ENCODE data around the gene SLC25A2.

Gene SLC25A2

DNA sequence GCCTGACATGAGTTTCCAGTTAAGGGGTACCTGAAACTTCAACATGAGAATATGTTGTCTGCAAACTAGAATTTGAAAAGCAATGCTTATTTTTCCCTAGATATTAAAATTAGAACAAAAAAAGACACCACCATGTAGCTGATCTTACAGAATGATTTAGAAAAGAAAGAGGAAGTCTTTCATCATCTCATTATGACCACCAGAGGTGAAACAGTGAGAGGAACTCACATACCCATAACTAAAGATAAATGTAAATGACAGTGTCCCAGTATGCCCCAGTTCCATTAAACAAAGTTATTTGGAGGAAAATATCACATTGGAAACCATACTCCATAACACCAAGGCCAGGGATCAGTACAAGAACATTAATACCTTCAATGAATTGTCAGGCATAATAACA, 9.9 kb upstream of the SLC25A2 start:
- DNase-seq (ENCODE audit: low spot score), result no peak

GRCh38 chr5:141306630-141307029, 2.8 kb upstream of the SLC25A2 start:
- no peak for DNase-seq (ENCODE audit: low spot score)

DNA sequence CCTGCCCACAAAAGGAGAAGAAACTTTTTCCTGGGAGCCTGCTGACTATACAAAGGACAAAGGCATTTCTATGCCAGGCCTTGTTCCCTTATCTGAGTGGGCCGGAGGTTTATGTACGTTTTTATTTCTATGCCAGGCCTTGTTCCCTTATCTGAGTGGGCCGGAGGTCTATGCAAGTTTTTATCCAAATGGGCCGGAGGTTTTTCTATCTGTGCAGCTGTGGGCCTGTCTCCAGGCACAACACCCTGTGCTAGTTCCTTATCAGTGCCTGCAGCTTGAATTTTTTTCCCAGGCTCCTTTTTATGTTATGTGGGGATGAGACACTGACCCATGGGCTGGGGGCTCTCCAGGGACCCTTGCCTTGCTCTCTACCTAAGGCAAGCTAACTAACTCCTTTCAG, 5.5 kb downstream of the SLC25A2 start:
- DNase-seq (ENCODE audit: low spot score), result no peak

- DNase-seq (ENCODE audit: low spot score), result peak; percentile 13
Observed at GRCh38 chr5:141272906-141273305, 30.9 kb downstream of the SLC25A2 start.

GRCh38 chr5:141269195-141269594, 34.7 kb downstream of the SLC25A2 start:
- DNase-seq (ENCODE audit: low spot score), result no peak

DNA sequence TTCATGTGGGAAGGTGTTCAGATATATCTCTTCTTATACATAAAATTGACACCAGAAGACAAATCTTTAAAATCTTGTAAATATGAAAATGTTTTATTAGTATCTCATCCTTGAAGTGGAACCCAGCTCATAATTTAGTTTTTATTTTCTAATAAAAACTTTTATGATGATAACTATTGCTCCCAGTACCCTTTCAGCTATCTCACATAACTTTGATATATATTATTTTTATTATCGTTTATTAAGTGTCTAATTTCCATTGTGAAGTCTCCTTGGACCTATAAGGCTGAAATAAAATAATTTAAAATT, 42.7 kb downstream of the SLC25A2 start:
- DNase-seq (ENCODE audit: low spot score), result no peak

DNA sequence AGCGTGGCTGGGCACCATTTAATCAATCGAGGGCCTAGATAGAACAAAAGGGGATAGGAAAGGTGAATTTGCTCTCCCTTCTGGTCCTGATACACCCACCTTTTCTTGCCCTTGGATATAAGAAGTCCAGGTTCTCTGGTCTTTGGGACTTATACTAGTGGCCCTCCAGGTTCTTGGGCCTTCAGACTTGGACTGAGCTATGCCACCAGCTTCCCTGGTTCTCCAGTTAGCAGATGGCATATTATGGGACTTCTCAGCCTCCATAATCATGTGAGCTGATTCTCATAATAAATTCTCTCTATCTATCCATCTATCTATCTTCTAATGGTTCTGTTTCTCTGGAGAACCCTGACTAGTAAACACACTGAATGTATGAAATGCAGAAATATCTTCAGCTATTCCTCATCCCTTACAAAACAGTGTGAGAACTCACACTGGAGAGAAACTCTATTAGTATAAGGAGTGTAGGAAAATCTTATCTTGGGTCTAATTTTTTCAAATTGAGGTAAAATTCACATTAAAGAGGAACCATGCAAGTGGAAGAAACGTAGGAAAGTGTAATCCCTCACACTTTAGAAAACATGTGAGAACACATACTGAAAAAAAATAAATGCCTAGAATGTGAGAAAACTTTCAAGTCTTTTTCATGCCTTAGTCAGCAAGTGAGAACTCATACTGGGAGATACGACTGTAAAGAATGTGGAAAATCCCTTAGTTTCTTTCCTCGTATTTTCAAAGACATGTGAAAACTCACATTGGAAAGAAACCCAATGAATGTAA, 43.2 kb downstream of the SLC25A2 start:
- no peak for DNase-seq (ENCODE audit: low spot score)

DNA sequence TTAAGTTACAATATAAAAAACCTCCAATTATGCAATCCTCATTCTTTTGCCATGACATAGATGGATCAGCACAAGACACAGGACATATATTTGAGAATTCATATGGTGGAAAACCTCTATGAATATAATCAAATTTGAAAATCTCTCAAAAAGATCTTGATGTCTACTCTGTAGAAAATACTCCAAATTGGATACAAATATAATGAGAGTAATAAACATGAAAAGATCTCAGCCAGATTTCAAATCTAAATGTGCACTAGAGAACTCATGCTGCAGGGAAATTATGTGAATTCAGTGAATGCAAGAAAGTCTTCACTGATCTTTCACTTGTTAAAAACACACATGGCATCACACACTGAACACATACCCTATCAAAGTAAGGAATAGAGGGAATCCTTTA, 44.9 kb downstream of the SLC25A2 start:
- DNase-seq (ENCODE audit: low spot score), result no peak

DNA sequence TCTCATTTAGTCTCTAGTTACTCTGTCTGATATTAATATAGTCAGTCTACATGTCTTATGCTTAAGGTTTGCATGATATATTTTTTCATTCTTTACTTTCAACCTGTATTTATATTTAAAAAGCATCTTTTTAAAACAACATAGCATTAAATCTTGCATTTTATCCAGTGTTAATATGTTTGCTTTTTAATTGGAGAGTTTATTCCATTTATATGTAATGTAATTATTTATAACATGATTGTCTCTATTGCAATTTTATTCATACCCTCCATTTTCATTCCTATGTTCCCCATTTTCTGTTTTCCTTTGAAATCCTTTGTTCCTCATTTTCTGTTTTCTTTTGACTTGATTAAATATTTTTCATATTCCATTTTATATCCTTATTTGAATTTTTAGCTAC, 45.4 kb downstream of the SLC25A2 start:
- no peak for DNase-seq (ENCODE audit: low spot score)

All from iPS-NIHi11 (cell line).